Measurements from ENCODE around the gene BMP7. TPM values are rescaled to one million over a fixed set of nuclear protein-coding genes. Genes with fewer than 3 reads are reported as not detected.

The BMP7 gene
- total and polyA plus RNA-seq, 2 of the 8 experiments (the other 6 are each of a cell fraction or from before 2014, with no cell fraction given) = 9.2 to 14.7 TPM

DNA sequence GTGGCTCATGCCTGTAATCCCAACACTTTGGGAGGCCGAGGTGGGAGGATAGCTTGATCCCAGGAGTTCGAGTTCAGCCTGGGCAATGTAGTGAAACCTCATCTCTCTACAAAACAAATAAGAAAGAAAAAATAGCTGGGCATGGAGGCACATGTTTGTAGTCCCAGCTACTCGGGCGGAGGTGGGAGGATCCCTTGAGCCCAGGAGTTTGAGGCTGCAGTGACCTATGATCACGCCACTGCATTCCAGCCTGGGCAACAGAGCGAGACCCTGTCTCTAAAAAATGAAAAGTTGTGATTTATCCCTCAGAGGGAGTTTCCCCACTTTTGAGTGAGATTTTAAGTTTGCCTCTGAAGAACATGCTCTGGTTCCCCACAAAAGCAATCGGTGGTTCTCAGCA is 17.4 kb upstream of the BMP7 start (continued):
- TF ChIP-seq, protein P1, sequence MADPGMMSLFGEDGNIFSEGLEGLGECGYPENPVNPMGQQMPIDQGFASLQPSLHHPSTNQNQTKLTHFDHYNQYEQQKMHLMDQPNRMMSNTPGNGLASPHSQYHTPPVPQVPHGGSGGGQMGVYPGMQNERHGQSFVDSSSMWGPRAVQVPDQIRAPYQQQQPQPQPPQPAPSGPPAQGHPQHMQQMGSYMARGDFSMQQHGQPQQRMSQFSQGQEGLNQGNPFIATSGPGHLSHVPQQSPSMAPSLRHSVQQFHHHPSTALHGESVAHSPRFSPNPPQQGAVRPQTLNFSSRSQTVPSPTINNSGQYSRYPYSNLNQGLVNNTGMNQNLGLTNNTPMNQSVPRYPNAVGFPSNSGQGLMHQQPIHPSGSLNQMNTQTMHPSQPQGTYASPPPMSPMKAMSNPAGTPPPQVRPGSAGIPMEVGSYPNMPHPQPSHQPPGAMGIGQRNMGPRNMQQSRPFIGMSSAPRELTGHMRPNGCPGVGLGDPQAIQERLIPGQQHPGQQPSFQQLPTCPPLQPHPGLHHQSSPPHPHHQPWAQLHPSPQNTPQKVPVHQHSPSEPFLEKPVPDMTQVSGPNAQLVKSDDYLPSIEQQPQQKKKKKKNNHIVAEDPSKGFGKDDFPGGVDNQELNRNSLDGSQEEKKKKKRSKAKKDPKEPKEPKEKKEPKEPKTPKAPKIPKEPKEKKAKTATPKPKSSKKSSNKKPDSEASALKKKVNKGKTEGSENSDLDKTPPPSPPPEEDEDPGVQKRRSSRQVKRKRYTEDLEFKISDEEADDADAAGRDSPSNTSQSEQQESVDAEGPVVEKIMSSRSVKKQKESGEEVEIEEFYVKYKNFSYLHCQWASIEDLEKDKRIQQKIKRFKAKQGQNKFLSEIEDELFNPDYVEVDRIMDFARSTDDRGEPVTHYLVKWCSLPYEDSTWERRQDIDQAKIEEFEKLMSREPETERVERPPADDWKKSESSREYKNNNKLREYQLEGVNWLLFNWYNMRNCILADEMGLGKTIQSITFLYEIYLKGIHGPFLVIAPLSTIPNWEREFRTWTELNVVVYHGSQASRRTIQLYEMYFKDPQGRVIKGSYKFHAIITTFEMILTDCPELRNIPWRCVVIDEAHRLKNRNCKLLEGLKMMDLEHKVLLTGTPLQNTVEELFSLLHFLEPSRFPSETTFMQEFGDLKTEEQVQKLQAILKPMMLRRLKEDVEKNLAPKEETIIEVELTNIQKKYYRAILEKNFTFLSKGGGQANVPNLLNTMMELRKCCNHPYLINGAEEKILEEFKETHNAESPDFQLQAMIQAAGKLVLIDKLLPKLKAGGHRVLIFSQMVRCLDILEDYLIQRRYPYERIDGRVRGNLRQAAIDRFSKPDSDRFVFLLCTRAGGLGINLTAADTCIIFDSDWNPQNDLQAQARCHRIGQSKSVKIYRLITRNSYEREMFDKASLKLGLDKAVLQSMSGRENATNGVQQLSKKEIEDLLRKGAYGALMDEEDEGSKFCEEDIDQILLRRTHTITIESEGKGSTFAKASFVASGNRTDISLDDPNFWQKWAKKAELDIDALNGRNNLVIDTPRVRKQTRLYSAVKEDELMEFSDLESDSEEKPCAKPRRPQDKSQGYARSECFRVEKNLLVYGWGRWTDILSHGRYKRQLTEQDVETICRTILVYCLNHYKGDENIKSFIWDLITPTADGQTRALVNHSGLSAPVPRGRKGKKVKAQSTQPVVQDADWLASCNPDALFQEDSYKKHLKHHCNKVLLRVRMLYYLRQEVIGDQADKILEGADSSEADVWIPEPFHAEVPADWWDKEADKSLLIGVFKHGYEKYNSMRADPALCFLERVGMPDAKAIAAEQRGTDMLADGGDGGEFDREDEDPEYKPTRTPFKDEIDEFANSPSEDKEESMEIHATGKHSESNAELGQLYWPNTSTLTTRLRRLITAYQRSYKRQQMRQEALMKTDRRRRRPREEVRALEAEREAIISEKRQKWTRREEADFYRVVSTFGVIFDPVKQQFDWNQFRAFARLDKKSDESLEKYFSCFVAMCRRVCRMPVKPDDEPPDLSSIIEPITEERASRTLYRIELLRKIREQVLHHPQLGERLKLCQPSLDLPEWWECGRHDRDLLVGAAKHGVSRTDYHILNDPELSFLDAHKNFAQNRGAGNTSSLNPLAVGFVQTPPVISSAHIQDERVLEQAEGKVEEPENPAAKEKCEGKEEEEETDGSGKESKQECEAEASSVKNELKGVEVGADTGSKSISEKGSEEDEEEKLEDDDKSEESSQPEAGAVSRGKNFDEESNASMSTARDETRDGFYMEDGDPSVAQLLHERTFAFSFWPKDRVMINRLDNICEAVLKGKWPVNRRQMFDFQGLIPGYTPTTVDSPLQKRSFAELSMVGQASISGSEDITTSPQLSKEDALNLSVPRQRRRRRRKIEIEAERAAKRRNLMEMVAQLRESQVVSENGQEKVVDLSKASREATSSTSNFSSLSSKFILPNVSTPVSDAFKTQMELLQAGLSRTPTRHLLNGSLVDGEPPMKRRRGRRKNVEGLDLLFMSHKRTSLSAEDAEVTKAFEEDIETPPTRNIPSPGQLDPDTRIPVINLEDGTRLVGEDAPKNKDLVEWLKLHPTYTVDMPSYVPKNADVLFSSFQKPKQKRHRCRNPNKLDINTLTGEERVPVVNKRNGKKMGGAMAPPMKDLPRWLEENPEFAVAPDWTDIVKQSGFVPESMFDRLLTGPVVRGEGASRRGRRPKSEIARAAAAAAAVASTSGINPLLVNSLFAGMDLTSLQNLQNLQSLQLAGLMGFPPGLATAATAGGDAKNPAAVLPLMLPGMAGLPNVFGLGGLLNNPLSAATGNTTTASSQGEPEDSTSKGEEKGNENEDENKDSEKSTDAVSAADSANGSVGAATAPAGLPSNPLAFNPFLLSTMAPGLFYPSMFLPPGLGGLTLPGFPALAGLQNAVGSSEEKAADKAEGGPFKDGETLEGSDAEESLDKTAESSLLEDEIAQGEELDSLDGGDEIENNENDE (IDR thresholded peaks at IDR 0.05; ENCODE audit: insufficient replicate concordance, low read length) = no peak
- no peak for TF ChIP-seq SP4 (IDR thresholded peaks at IDR 0.05; ENCODE audit: low read length)
- no peak for TF ChIP-seq ASH2L (IDR thresholded peaks at IDR 0.05; ENCODE audit: low read length)
- TF ChIP-seq POU5F1 (IDR thresholded peaks at IDR 0.05; ENCODE audit: low read depth, low read length) = no peak
- TF ChIP-seq, protein P2, sequence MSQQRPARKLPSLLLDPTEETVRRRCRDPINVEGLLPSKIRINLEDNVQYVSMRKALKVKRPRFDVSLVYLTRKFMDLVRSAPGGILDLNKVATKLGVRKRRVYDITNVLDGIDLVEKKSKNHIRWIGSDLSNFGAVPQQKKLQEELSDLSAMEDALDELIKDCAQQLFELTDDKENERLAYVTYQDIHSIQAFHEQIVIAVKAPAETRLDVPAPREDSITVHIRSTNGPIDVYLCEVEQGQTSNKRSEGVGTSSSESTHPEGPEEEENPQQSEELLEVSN (IDR thresholded peaks at IDR 0.05) = no peak
- TF ChIP-seq BCL11A (IDR thresholded peaks at IDR 0.05; ENCODE audit: low read depth in 2 of 2, low read length in 2 of 2) = no peak
- TF ChIP-seq TAF7 (optimal IDR thresholded peaks at IDR 0.05; ENCODE audit: borderline replicate concordance, low read depth, low read length) = no peak
- no peak for TF ChIP-seq GTF2F1 (IDR thresholded peaks at IDR 0.05; ENCODE audit: borderline replicate concordance, low read depth, low read length)
- TF ChIP-seq SUZ12 (IDR thresholded peaks at IDR 0.05; ENCODE audit: low read length) = no peak
- TF ChIP-seq, protein P3, sequence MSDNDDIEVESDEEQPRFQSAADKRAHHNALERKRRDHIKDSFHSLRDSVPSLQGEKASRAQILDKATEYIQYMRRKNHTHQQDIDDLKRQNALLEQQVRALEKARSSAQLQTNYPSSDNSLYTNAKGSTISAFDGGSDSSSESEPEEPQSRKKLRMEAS (IDR thresholded peaks at IDR 0.05) = no peak
- TF ChIP-seq TCF12 (IDR thresholded peaks at IDR 0.05; ENCODE audit: low read depth, low read length) = no peak

Data from H1 (cell line).